Measurements from ENCODE around the gene IFNK. TPM values are rescaled to one million over a fixed set of nuclear protein-coding genes. Genes with fewer than 3 reads are reported as not detected.
"Not testable (repeated sequence)": the region's sequence is repeated elsewhere in the genome, so short reads cannot be mapped to it uniquely, and the experiment has no call there.

Gene IFNK
- total RNA-seq, 2 donors from 2014 or later: not detected

DNA sequence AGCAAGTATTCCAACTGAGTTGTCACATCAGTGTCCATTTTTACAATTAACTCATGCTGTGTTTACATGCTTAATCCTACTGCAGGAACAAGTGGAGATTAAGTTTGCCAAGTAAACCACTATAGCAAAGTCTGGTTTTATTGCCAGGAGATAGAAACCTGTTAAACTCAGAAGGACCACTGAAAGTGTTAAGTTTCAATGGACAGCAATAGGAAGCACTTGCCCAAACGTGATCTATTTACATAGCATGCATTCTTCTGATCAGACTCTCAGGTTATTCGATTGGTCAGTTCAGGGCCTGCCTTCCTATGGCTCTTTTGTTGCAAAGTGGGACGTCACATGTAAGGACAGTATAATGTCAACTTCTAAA lies 28.0 kb upstream of the IFNK start:
- DNase-seq (no peak), ATAC-seq (no peak)
- Mint-ChIP-seq H3K27ac (no peak overlapping the region), H3K4me1 (peaks cover 2% of the 10 kb centered on the region), H3K4me3 (no peak overlapping the region), H3K27me3 (no peaks in the 10 kb centered on the region), H3K36me3 (ENCODE audit: low read depth) (no peaks in the 10 kb centered on the region)
- no peaks in the 10 kb centered on the region for H3K9me3 ChIP-seq (ENCODE audit: control insufficient read depth, low read length, poor library complexity, severe bottlenecking)

DNA sequence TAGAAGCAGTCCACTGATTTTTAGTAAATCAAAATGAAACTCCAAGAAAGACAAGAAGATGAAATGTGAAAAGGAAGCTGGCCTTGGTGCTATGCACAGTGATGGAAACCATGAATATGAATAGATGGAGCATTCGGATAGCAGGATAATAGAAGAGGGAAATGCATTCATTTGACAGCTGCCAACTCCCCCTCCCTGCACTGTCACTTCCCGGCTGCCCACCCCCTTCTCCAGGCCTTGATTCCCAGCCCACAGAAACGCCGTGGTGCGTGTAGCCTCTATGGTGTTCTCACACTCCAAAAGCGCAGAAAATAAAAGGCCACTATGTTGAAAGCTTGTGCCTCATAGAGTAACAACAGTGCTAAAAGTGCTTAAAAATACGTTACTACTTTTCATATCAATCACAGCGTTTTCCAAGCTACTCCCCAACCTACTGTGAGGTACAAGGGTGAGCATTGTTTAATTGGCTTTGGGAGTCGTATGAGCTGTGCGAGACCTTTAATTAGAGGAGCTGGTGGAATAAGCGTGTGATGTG lies 26.1 kb upstream of the IFNK start:
- Mint-ChIP-seq H3K27ac (no peak overlapping the region), H3K36me3 (ENCODE audit: low read depth) (no peaks in the 10 kb centered on the region), H3K4me1 (peaks cover 2% of the 10 kb centered on the region), H3K27me3 (no peaks in the 10 kb centered on the region), H3K4me3 (no peak overlapping the region)
- no peaks in the 10 kb centered on the region for H3K9me3 ChIP-seq (ENCODE audit: control insufficient read depth, low read length, poor library complexity, severe bottlenecking)
- no peak for DNase-seq
- no peak for ATAC-seq

- no peaks in the 10 kb centered on the region for H3K36me3 Mint-ChIP-seq (ENCODE audit: low read depth)
- no peak overlapping the region for H3K4me3 Mint-ChIP-seq
- peaks cover 2% of the 10 kb centered on the region for H3K4me1 Mint-ChIP-seq
- no peaks in the 10 kb centered on the region for H3K9me3 ChIP-seq (ENCODE audit: control insufficient read depth, low read length, poor library complexity, severe bottlenecking)
- H3K27me3 Mint-ChIP-seq: peaks cover 6% of the 10 kb centered on the region
- no peak for DNase-seq
- no peak overlapping the region for H3K27ac Mint-ChIP-seq
- ATAC-seq: no peak
Measured at GRCh38 chr9:27499451-27499850, 24.6 kb upstream of the IFNK start.

GRCh38 chr9:27500902-27501301 lies 23.2 kb upstream of the IFNK start:
- H3K9me3 ChIP-seq (ENCODE audit: control insufficient read depth, low read length, poor library complexity, severe bottlenecking); H3K27me3 Mint-ChIP-seq; H3K27ac Mint-ChIP-seq; H3K36me3 Mint-ChIP-seq (ENCODE audit: low read depth); H3K4me3 Mint-ChIP-seq; H3K4me1 Mint-ChIP-seq; DNase-seq; ATAC-seq: not testable (repeated sequence)

DNA sequence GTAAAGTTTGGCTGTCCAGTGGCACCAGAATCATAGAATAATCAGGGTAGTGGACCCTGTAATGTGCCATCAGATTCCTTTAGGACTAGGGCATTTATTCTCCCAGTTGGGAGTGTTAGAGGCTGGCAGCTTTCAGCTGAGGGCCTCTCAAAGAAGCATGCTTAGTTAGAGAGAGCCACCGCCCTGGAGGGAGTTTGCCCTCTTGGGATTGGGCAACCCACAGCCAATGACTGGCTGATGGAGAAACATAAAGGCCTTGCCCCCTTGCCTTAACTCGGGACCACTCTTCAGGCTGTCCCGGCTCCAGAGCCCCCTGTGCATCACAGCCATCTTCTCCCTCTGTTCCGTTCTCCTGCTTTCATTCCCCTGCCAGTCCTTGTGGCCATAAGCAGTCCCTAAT lies 20.5 kb upstream of the IFNK start:
- H3K9me3 ChIP-seq (ENCODE audit: control insufficient read depth, low read length, poor library complexity, severe bottlenecking): no peaks in the 10 kb centered on the region
- H3K27me3 Mint-ChIP-seq: peaks cover 6% of the 10 kb centered on the region
- ATAC-seq (no peak), DNase-seq (no peak)
- peaks cover 2% of the 10 kb centered on the region for H3K4me1 Mint-ChIP-seq
- H3K4me3 Mint-ChIP-seq: no peak overlapping the region
- no peaks in the 10 kb centered on the region for H3K36me3 Mint-ChIP-seq (ENCODE audit: low read depth)
- H3K27ac Mint-ChIP-seq: no peak overlapping the region

- H3K27ac Mint-ChIP-seq: no peak overlapping the region
- no peaks in the 10 kb centered on the region for H3K9me3 ChIP-seq (ENCODE audit: control insufficient read depth, low read length, poor library complexity, severe bottlenecking)
- DNase-seq (no peak), ATAC-seq (no peak)
- H3K4me3 Mint-ChIP-seq: no peak overlapping the region
- H3K27me3 Mint-ChIP-seq: peaks cover 6% of the 10 kb centered on the region
- H3K4me1 Mint-ChIP-seq: peaks cover 2% of the 10 kb centered on the region
- H3K36me3 Mint-ChIP-seq (ENCODE audit: low read depth): no peaks in the 10 kb centered on the region
Measured at GRCh38 chr9:27504259-27504658, 19.8 kb upstream of the IFNK start.

DNA sequence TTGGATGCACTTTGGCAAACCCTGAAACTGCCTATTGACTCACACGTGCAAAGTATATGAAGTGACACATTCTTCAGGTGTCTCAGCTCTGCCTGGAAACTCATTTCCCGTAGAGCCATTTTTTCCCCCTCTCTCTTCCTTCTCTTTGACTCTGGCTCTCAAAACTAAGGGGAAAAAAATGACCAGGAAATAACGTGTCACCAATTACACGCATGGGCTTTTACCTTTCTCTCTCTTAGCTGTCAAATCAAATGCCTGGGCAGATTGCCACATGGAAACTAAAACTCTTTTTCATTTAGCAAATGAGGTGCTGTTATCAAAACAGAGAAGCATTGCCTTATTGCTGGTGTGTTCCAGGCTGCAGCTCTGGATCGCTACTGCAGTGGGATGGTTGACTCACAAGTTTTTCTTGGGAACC lies 18.3 kb upstream of the IFNK start:
- ATAC-seq (no peak), DNase-seq (no peak)
- H3K9me3 ChIP-seq (ENCODE audit: control insufficient read depth, low read length, poor library complexity, severe bottlenecking): no peaks in the 10 kb centered on the region
- Mint-ChIP-seq H3K27me3 (peaks cover 6% of the 10 kb centered on the region), H3K36me3 (ENCODE audit: low read depth) (no peaks in the 10 kb centered on the region), H3K27ac (no peak overlapping the region), H3K4me3 (no peak overlapping the region), H3K4me1 (no peaks in the 10 kb centered on the region)

- Mint-ChIP-seq H3K4me3 (no peak overlapping the region), H3K27me3 (peaks cover 6% of the 10 kb centered on the region), H3K36me3 (ENCODE audit: low read depth) (no peaks in the 10 kb centered on the region), H3K27ac (no peak overlapping the region), H3K4me1 (no peaks in the 10 kb centered on the region)
- DNase-seq: no peak
- no peaks in the 10 kb centered on the region for H3K9me3 ChIP-seq (ENCODE audit: control insufficient read depth, low read length, poor library complexity, severe bottlenecking)
- no peak for ATAC-seq
Measured at GRCh38 chr9:27506981-27507380, 17.1 kb upstream of the IFNK start.

DNA sequence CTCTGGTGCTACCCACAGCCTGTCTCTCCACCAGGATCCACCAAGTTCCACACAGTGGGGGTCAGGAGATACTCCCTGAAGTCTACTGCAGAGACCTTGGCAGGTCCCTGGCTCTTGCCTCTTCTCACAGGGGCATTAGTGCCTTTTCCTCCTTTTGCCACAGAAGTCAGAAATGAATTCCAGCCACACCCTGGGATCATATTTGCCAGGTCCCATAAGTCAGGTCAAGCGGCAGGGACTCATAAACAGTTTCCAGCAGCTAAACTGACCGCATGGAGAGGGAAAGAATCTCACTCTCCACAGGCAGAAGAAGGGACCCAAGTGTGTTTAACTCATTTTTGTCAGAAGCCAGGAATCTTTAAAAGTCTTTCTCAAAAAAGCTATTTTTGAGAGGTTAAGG lies 13.3 kb upstream of the IFNK start:
- no peaks in the 10 kb centered on the region for H3K9me3 ChIP-seq (ENCODE audit: control insufficient read depth, low read length, poor library complexity, severe bottlenecking)
- H3K27me3 Mint-ChIP-seq: no peaks in the 10 kb centered on the region
- no peak for DNase-seq
- ATAC-seq: no peak
- H3K4me3 Mint-ChIP-seq: no peak overlapping the region
- no peaks in the 10 kb centered on the region for H3K36me3 Mint-ChIP-seq (ENCODE audit: low read depth)
- H3K27ac Mint-ChIP-seq: no peak overlapping the region
- no peaks in the 10 kb centered on the region for H3K4me1 Mint-ChIP-seq

- Mint-ChIP-seq H3K27me3 (no peaks in the 10 kb centered on the region), H3K27ac (no peak overlapping the region), H3K4me3 (no peak overlapping the region), H3K4me1 (no peaks in the 10 kb centered on the region), H3K36me3 (ENCODE audit: low read depth) (no peaks in the 10 kb centered on the region)
- ATAC-seq: no peak
- no peaks in the 10 kb centered on the region for H3K9me3 ChIP-seq (ENCODE audit: control insufficient read depth, low read length, poor library complexity, severe bottlenecking)
- no peak for DNase-seq
Measured at GRCh38 chr9:27511771-27512170, 12.3 kb upstream of the IFNK start.

GRCh38 chr9:27514551-27514950 lies 9.5 kb upstream of the IFNK start:
- H3K4me1 Mint-ChIP-seq: no peaks in the 10 kb centered on the region
- no peak for DNase-seq
- peaks cover 9% of the 10 kb centered on the region for H3K27me3 Mint-ChIP-seq
- no peak overlapping the region for H3K27ac Mint-ChIP-seq
- no peak overlapping the region for H3K4me3 Mint-ChIP-seq
- no peaks in the 10 kb centered on the region for H3K9me3 ChIP-seq (ENCODE audit: control insufficient read depth, low read length, poor library complexity, severe bottlenecking)
- no peak for ATAC-seq
- peaks cover 2% of the 10 kb centered on the region for H3K36me3 Mint-ChIP-seq (ENCODE audit: low read depth)

DNA sequence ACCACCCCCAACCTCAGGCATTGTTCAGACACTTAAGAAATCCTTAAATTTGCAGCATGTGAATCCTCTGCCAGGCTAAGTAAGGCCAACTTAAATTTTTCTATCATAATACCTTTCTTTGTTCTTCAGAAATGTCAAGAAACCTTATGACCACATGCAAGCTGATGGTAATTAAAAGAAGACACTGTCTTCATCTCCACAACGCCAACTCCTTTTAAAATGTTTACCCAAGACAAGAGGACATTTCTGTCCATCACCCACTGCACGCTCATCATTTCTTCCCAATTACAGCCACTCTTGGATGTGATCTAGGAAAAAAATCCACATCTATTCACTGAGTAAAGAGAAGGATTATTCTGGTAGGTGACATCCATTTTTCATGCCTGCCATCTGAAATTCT lies 6.1 kb upstream of the IFNK start:
- no peaks in the 10 kb centered on the region for H3K9me3 ChIP-seq (ENCODE audit: control insufficient read depth, low read length, poor library complexity, severe bottlenecking)
- no peak overlapping the region for H3K27ac Mint-ChIP-seq
- peaks cover 17% of the 10 kb centered on the region for H3K27me3 Mint-ChIP-seq
- ATAC-seq (no peak), DNase-seq (no peak)
- peaks cover 3% of the 10 kb centered on the region for H3K4me1 Mint-ChIP-seq
- H3K36me3 Mint-ChIP-seq (ENCODE audit: low read depth): peaks cover 5% of the 10 kb centered on the region
- H3K4me3 Mint-ChIP-seq: no peak overlapping the region

- ATAC-seq (no peak), DNase-seq (no peak)
- peaks cover 5% of the 10 kb centered on the region for H3K36me3 Mint-ChIP-seq (ENCODE audit: low read depth)
- H3K4me3 Mint-ChIP-seq: no peak overlapping the region
- no peak overlapping the region for H3K27ac Mint-ChIP-seq
- peaks cover 17% of the 10 kb centered on the region for H3K27me3 Mint-ChIP-seq
- peaks cover 3% of the 10 kb centered on the region for H3K4me1 Mint-ChIP-seq
- H3K9me3 ChIP-seq (ENCODE audit: control insufficient read depth, low read length, poor library complexity, severe bottlenecking): no peaks in the 10 kb centered on the region
Measured at GRCh38 chr9:27518809-27519208, 5.3 kb upstream of the IFNK start.

- H3K27me3 Mint-ChIP-seq: peaks cover 17% of the 10 kb centered on the region
- no peak for DNase-seq
- H3K36me3 Mint-ChIP-seq (ENCODE audit: low read depth): peaks cover 5% of the 10 kb centered on the region
- H3K9me3 ChIP-seq (ENCODE audit: control insufficient read depth, low read length, poor library complexity, severe bottlenecking): no peaks in the 10 kb centered on the region
- no peak for ATAC-seq
- peaks cover 3% of the 10 kb centered on the region for H3K4me1 Mint-ChIP-seq
- H3K4me3 Mint-ChIP-seq: no peak overlapping the region
- H3K27ac Mint-ChIP-seq: no peak overlapping the region
Measured at GRCh38 chr9:27519466-27520465, 4.3 kb upstream of the IFNK start.
